Activated CD4-positive, alpha-beta T cell treated with anti-CD3 and anti-CD28 coated beads, Interleukin-2, amount 50 U/mL, for 4 hours (primary cell): ENCODE data around the gene SETBP1.

Experiments
- DNase-seq, 2 experiments: peaks; one replicate each; pipeline ENCODE4 v3.0.0-alpha.2; 2020

SETBP1 gene

GRCh38 chr18:44819944-44820510 lies 139.3 kb downstream of the SETBP1 start:
- no peak for DNase-seq

- DNase-seq, result no peak
Measured at GRCh38 chr18:44821924-44822323, 141.2 kb downstream of the SETBP1 start.

GRCh38 chr18:44823286-44823685 lies 142.6 kb downstream of the SETBP1 start:
- no peak for DNase-seq

- DNase-seq, result no peak
Measured at GRCh38 chr18:44823782-44824181, 143.1 kb downstream of the SETBP1 start.

- DNase-seq, result no peak
Measured at GRCh38 chr18:44824884-44825283, 144.2 kb downstream of the SETBP1 start.

GRCh38 chr18:44826418-44827259 lies 146.0 kb downstream of the SETBP1 start:
- DNase-seq, result no peak

GRCh38 chr18:44828080-44828479 lies 147.4 kb downstream of the SETBP1 start:
- no peak for DNase-seq

GRCh38 chr18:44830581-44830980 lies 149.9 kb downstream of the SETBP1 start:
- DNase-seq, result no peak

- DNase-seq, result no peak
Measured at GRCh38 chr18:44833786-44834185, 153.1 kb downstream of the SETBP1 start.

- DNase-seq, result no peak
Measured at GRCh38 chr18:44834867-44835469, 154.3 kb downstream of the SETBP1 start.

- DNase-seq, result no peak
Measured at GRCh38 chr18:44835703-44836102, 155.0 kb downstream of the SETBP1 start.

GRCh38 chr18:44836263-44836662 lies 155.6 kb downstream of the SETBP1 start:
- no peak for DNase-seq

GRCh38 chr18:44837482-44838180 lies 156.9 kb downstream of the SETBP1 start:
- no peak for DNase-seq

- peak; percentile 37 to 43 for DNase-seq
Measured at GRCh38 chr18:44838971-44839666, 158.4 kb downstream of the SETBP1 start.

- no peak for DNase-seq
Measured at GRCh38 chr18:44840058-44840790, 159.5 kb downstream of the SETBP1 start.

GRCh38 chr18:44841221-44841620 lies 160.5 kb downstream of the SETBP1 start:
- no peak for DNase-seq

GRCh38 chr18:44841752-44842587 lies 161.3 kb downstream of the SETBP1 start:
- DNase-seq, result no peak

GRCh38 chr18:44842588-44843412 lies 162.1 kb downstream of the SETBP1 start:
- no peak for DNase-seq

GRCh38 chr18:44844486-44844885 lies 163.8 kb downstream of the SETBP1 start:
- DNase-seq, result no peak

GRCh38 chr18:44846450-44846849 lies 165.8 kb downstream of the SETBP1 start:
- no peak for DNase-seq
